Activated CD8-positive, alpha-beta memory T cell treated with anti-CD3 and anti-CD28 coated beads, Interleukin-2, amount 50 U/mL, for 24 hours (primary cell): ENCODE measurements around the gene RPS19.
"Not testable (repeated sequence)": the region's sequence is repeated elsewhere in the genome, so short reads cannot be mapped to it uniquely, and the experiment has no call there.

ENCODE experiments used
- DNase-seq: peaks from one replicate; pipeline ENCODE4 v3.0.0-alpha.2; 2020; ENCODE audit errors: extremely low read depth

Gene RPS19

DNA sequence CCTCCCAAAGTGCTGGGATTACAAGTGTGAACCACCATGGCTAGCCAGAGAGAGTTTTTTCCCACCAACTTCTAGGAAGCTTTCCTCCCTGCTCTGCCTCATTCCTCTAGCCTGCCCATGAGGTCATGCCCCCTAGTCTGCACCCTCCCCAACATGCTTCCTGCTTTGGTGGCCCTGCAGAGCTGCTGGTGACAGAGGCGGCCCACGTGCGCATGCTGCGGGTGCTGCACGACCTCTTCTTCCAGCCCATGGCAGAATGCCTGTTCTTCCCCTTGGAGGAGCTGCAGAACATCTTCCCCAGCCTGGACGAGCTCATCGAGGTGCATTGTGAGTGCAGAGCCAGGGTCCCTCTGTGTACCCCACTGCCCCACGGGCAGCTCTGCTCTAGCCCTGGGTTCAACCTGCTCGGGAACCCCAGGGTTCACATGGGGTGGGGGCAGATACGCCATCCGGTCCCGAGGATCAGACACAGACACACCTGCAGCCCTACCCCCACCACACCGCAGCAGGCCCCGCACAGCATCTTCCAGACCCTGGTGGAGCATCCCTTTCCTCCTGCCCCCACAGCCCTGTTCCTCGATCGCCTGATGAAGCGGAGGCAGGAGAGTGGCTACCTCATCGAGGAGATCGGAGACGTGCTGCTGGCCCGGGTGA is 41.8 kb downstream of the RPS19 start:
- DNase-seq = no peak

DNA sequence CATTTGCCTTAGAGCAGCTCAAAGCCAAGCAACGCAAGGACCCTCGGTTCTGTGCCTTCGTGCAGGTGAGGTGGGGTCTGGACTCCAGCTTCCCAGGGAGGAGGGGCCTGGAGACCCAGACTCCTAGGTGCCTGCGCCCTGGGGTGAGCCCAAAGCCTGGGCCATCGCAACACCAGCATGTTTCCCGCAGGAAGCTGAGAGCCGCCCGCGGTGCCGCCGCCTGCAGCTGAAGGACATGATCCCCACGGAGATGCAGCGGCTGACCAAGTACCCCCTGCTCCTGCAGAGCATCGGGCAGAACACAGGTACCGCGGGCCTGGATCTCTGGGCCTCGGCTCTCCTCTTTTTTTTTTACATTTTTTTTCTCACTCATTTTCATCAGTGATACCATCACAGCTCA is 42.5 kb downstream of the RPS19 start:
- no peak for DNase-seq

- no peak for DNase-seq
These were observed 43.3 kb downstream of the RPS19 start for GRCh38 chr19:41903193-41903953.

DNA sequence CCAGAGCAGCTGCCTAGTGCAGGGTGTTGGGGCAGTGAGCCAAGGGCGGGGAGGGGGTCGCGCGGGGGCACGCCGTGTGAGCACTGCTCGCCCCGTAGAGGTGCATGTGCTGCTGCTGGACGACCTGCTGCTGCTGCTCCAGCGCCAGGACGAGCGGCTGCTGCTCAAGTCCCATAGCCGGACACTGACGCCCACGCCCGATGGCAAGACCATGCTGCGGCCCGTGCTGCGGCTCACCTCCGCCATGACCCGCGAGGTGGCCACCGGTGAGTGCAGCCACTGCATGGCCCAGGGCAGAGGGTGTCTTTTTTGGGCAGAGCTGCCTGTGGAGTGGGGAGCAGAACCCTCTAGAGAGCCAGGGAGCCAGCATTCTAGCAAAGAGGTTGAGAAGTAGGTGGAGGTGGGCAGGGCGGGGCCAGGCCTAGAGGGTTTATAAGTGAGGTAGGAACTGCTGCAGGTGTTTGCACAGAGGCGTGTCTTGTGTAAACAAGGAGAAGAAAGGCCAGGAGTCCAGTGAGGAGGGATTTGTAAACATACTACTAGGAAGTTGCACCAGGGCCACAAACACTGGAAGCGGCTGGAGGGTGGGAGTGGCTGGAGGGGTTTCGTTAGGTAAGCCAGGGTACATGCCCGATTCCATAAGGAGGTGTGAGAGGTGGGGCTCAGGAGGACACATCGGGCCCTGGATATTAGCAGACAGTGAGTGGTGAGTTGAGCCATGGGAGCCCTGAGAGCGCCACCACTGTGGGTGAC is 44.2 kb downstream of the RPS19 start:
- DNase-seq = no peak

GRCh38 chr19:41905273-41906002 is 45.4 kb downstream of the RPS19 start:
- DNase-seq = no peak

DNA sequence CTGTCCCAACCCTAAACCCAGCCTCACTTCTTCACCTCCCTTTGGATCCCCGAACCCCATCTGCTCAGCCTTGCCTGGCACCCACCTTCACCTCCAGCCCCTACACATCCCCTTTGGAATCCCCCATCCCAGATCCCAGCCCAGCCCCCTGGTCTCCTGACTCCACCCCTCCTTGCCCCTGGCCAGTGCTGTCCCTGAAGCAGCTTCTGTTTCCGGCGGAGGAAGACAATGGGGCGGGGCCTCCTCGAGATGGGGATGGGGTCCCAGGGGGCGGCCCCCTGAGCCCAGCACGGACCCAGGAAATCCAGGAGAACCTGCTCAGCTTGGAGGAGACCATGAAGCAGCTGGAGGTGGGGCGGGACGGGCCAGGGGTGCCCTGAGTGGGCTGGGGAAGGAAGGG is 46.2 kb downstream of the RPS19 start:
- no peak for DNase-seq

- no peak for DNase-seq
These were observed 47.0 kb downstream of the RPS19 start for GRCh38 chr19:41906916-41907680.

GRCh38 chr19:41907994-41908615 is 48.0 kb downstream of the RPS19 start:
- DNase-seq = no peak

DNA sequence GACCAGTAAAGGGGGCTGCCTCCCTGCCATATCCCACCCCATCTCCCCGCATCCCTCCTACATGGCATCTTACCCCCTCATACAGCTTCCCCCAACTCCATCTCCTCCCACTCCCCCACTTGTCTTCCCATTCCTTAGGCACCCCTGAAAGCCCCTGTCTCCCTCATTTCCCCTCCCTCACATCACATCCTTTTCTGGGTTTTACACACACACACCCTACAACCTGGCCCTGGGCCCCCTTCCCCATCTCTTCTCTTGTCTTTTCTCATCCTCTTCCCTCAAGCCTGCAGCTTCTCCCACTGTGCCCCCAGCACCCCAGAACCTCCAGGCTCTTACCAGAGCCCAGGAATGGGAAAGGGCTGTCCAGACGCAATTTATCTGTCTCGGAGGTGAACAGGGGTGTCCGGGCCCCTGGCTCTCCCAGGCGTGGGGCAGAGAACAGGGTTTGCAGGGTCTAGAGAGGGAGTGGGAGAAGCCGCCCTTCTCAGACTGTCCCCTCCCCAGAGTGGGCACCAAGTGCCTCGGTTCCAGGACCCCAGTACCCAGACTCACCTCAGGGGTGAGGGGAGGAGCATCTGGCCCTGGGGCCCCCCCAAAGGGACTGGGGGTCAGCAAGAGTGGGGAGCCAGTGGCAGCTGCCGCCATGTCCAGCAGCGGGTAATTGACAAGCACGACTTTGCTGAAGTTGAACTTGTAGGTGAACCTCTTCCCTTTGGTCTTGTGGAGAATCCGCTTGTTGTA is 48.8 kb downstream of the RPS19 start:
- DNase-seq = no peak

DNA sequence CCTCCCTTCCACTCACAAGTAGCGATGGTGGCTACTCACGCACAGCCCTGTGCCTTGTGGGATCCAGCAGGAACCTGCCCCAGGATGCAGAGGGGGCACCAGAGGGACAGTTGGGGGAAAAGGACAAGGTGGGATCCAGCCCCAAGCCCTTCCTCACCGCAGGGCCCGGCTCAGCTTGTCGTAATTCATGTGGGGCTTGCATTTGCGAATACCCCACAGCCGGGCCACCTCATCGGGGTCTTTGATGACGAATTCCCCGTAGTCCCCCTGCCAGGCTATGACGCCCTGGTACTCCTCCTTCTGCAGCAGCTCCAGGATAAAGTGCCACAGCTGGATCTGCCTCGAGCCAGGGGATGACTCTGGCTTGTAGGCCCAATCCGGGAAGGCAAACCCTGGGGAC is 49.7 kb downstream of the RPS19 start:
- no peak for DNase-seq

DNA sequence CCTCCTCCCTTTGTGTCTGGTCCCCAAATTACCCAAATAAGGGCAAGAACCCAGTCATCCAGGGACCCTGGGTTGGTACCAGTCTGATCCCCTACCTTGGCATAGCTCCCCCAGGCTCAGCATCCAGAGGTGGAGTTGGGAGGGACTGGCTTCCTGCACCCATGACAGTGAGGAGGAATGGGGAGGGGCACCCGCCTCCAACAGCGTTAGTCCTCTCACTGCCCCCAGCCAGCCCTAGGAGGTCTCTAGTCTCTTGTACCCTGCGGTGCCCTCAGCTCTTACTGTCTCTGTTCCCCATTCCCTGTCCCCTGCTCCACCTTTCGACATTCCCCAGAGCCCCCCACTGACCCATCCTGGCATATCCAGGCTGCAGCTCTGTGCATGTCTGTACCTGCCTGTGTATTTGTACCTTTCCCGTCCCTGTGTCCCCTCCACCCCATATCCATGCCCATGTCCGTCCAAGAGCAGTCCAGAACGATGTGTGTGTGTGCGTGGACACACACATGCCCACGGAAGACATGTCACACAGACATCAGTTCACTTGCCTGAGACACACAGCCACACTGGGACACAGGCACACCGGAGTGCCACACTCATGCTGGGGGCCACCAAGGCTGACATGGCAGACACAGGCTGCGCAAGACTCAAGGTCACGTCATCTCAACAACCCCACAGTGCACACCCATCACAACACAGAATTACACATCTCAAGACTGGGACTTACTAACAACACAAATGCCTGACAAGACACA is 50.4 kb downstream of the RPS19 start:
- DNase-seq = no peak

GRCh38 chr19:41910992-41911888 is 51.2 kb downstream of the RPS19 start:
- no peak for DNase-seq

DNA sequence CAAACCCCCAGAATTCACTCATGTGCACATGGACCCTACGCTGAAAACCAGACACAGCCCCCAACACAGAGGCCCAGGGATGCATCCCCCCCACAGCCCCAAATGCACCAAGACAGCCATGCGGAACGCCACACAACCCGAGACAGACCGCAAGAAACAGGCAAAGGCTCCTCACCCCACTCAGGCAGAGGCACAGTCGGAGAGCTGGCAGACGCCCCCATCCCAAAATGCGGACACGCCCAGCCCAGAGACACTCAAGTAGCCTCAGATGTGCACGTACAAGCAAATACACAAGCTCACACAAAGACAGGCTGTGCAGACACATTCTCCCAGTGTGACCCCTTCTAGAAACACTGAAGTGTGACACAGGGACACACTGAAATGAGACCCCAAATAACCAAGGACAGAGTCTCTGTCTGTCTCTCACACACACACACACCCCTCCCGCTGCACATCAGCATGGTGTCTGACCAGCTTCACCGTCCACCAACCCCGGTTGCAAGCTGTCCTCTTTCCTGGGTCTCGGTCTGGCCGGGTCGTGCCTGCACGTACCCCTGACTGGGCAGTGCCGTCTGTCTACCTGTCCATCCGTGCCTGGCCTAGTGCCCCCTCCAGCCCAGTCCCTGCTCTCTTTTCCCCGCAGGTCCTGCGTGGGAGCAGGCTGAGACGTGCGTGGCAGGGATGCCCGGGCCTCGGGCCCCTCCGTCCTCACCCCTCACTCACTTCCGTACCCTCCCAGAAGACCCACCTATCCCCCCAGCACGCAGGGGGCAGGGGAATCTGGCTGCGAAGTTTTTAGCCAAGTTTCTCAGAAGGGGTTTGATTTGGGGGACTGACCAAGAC is 52.1 kb downstream of the RPS19 start:
- no peak for DNase-seq

DNA sequence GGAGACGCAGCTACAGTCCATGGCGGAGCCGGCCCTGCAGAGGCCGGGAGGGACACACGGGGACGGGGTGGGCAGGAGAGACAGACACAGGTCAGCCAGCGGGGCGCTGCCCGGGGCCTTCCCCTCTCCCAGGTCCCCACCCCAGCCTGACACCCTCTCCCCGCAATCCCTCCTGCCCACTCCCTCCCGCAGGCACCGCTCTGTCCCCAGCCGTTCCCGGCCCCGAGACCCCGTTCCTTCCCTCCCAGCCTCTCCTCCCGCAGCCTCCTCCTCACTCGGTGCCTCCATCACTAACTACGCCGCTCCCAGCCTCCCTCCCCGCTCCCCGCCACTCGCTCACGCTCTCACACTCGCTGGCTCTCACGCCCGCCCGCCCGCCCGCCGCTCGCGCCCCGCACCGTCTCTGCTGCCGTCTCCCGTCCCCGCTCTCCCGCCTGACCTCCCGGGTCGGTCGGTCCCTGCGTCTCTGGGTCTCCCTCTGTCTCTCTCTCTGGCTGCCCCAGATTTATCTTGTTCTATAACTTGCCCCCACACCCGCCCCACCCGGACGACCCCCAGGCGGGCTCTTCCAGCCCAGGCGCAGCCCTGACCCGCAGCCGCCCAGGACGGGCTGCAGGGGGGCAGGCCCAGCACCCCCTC is 53.0 kb downstream of the RPS19 start:
- no peak for DNase-seq

GRCh38 chr19:41913538-41914423 is 53.7 kb downstream of the RPS19 start:
- DNase-seq = no peak

- DNase-seq = not testable (repeated sequence)
These were observed 54.4 kb downstream of the RPS19 start for GRCh38 chr19:41914424-41914834.
